WTC11 (cell line): Measurements from ENCODE around the gene CYP19A1. TPM values are rescaled to one million over a fixed set of nuclear protein-coding genes. Genes with fewer than 3 reads are reported as not detected.

ENCODE experiments used
- ATAC-seq: fragments of 200-7000 bp; cut with Tn5 transposase; 2 replicates; pipeline ENCODE4 v1.10.0; 2021; ENCODE audit warnings: mild to moderate bottlenecking, moderate library complexity
- CTCF ChIA-PET: fragments of 300-600 bp; sonication (Branson Sonifier 250); formaldehyde crosslinking; loops from one replicate; lab custom pipeline; 2021; ENCODE audit warnings: antibody characterized with exemption; lab: Charles Lee
- POLR2A ChIA-PET: fragments of 350-600 bp; sonication (Branson Sonifier 250); formaldehyde crosslinking; loops from one replicate; lab custom pipeline; 2021; ENCODE audit warnings: antibody characterized with exemption; lab: Charles Lee
- DNase-seq: peaks from one replicate; pipeline ENCODE4 v3.0.0; 2021; ENCODE audit warnings: low spot score
- H3K27ac Mint-ChIP-seq: 2 replicates; pipeline ENCODE4 v1.8.0; 2021; ENCODE audit warnings: mixed read lengths
- H3K27me3 Mint-ChIP-seq: 2 replicates; pipeline ENCODE4 v1.8.0; 2021; ENCODE audit warnings: low read depth, mild to moderate bottlenecking, moderate library complexity, mixed read lengths
- H3K36me3 Mint-ChIP-seq: 2 replicates; pipeline ENCODE4 v1.8.0; 2021; ENCODE audit warnings: mixed read lengths
- H3K4me1 Mint-ChIP-seq: 2 replicates; pipeline ENCODE4 v1.8.0; 2022; ENCODE audit warnings: mixed read lengths
- H3K4me3 Mint-ChIP-seq: 2 replicates; pipeline ENCODE4 v1.8.0; 2021; ENCODE audit warnings: mild to moderate bottlenecking, moderate library complexity, mixed read lengths
- H3K9me3 Mint-ChIP-seq: 2 replicates; pipeline ENCODE4 v1.8.0; 2021; ENCODE audit warnings: mixed read lengths
- ATF1 ChIP-seq: sonication (generic); formaldehyde crosslinking; IDR thresholded peaks from 2 replicates; pipeline ENCODE4 v1.8.1; 2023; ENCODE audit warnings: mild to moderate bottlenecking, moderate library complexity, missing genetic modification reagents
- CBFB ChIP-seq: sonication (generic); formaldehyde crosslinking; IDR thresholded peaks from 2 replicates; pipeline ENCODE4 v1.8.1; 2022; ENCODE audit warnings: mild to moderate bottlenecking, low read depth, missing genetic modification reagents
- CREB1 ChIP-seq: sonication (generic); formaldehyde crosslinking; IDR thresholded peaks from 2 replicates; pipeline ENCODE4 v1.8.0; 2023; ENCODE audit warnings: mild to moderate bottlenecking, missing genetic modification reagents
- CREM ChIP-seq: sonication (generic); formaldehyde crosslinking; IDR thresholded peaks from 2 replicates; pipeline ENCODE4 v1.8.1; 2022; ENCODE audit warnings: mild to moderate bottlenecking, missing genetic modification reagents, moderate library complexity
- NFE2L1 ChIP-seq: sonication (generic); formaldehyde crosslinking; IDR thresholded peaks from 2 replicates; pipeline ENCODE4 v1.8.1; 2023; ENCODE audit warnings: missing genetic modification reagents
- NFYB ChIP-seq: sonication (generic); formaldehyde crosslinking; conservative IDR thresholded peaks from 2 replicates; pipeline ENCODE4 v1.8.0; 2022; ENCODE audit warnings: low read depth, missing genetic modification reagents
- NR1H2 ChIP-seq: sonication (generic); formaldehyde crosslinking; IDR thresholded peaks from 2 replicates; pipeline ENCODE4 v1.9.0; 2021; ENCODE audit warnings: mild to moderate bottlenecking, moderate library complexity, missing genetic modification reagents
- OVOL2 ChIP-seq: fragments of 250-450 bp; sonication (Bioruptor Pico); IDR thresholded peaks from 2 replicates; pipeline ENCODE4 v1.9.0; 2021; ENCODE audit warnings: mild to moderate bottlenecking, borderline replicate concordance
- PREB ChIP-seq: sonication (generic); formaldehyde crosslinking; IDR thresholded peaks from 2 replicates; pipeline ENCODE4 v1.8.1; 2022; ENCODE audit warnings: mild to moderate bottlenecking, missing genetic modification reagents, moderate library complexity, borderline replicate concordance
- PRRX2 ChIP-seq: fragments of 250-450 bp; sonication (Bioruptor Pico); IDR thresholded peaks from 2 replicates; pipeline ENCODE4 v1.8.0; 2021; ENCODE audit warnings: mild to moderate bottlenecking
- RORB ChIP-seq: fragments of 250-450 bp; sonication (Bioruptor Pico); IDR thresholded peaks from 2 replicates; pipeline ENCODE4 v1.9.0; 2021; ENCODE audit warnings: mild to moderate bottlenecking
- SMAD3 ChIP-seq: sonication (generic); formaldehyde crosslinking; IDR thresholded peaks from 2 replicates; pipeline ENCODE4 v1.8.0; 2022; ENCODE audit warnings: missing genetic modification reagents, mild to moderate bottlenecking, borderline replicate concordance
- SP1 ChIP-seq: sonication (generic); formaldehyde crosslinking; conservative IDR thresholded peaks from 2 replicates; pipeline ENCODE4 v1.8.1; 2022; ENCODE audit warnings: missing genetic modification reagents
- TEAD1 ChIP-seq: sonication (generic); formaldehyde crosslinking; IDR thresholded peaks from 2 replicates; pipeline ENCODE4 v1.8.0; 2022; ENCODE audit warnings: mild to moderate bottlenecking, missing genetic modification reagents
- ZNF121 ChIP-seq: sonication (generic); formaldehyde crosslinking; IDR thresholded peaks from 2 replicates; pipeline ENCODE4 v1.8.0; 2023; ENCODE audit warnings: missing genetic modification reagents
- ZNF425 ChIP-seq: fragments of 250-450 bp; sonication (Bioruptor Pico); conservative IDR thresholded peaks from 2 replicates; pipeline ENCODE4 v1.9.0; 2021; ENCODE audit warnings: mild to moderate bottlenecking
- ZNF512 ChIP-seq: sonication (generic); formaldehyde crosslinking; IDR thresholded peaks from 2 replicates; pipeline ENCODE4 v1.8.1; 2022; ENCODE audit warnings: missing genetic modification reagents, borderline replicate concordance
- ZNF671 ChIP-seq: fragments of 250-450 bp; sonication (Bioruptor Pico); IDR thresholded peaks from 2 replicates; pipeline ENCODE4 v1.8.0; 2021; ENCODE audit warnings: mild to moderate bottlenecking
- total RNA-seq: library from RNA; stranded (reverse); gene quantifications from 3 replicates; pipeline ENCODE4 v1.2.3, GENCODE V29; 2021
- TF ChIP-seq, protein P1 (sequence below): sonication (generic); formaldehyde crosslinking; IDR thresholded peaks from 2 replicates; pipeline ENCODE4 v1.8.0; 2023; ENCODE audit warnings: missing genetic modification reagents
- TF ChIP-seq, protein P2 (sequence below): sonication (generic); formaldehyde crosslinking; IDR thresholded peaks from 2 replicates; pipeline ENCODE4 v1.8.1; 2022; ENCODE audit warnings: low read depth, missing genetic modification reagents, borderline replicate concordance
- TF ChIP-seq, protein P3 (sequence below): sonication (generic); formaldehyde crosslinking; IDR thresholded peaks from 2 replicates; pipeline ENCODE4 v1.8.0; 2023; ENCODE audit warnings: mild to moderate bottlenecking, missing genetic modification reagents
- TF ChIP-seq, protein P4 (sequence below): sonication (generic); formaldehyde crosslinking; conservative IDR thresholded peaks from 2 replicates; pipeline ENCODE4 v1.8.1; 2023; ENCODE audit warnings: mild to moderate bottlenecking, low read depth, missing genetic modification reagents, moderate library complexity

Gene CYP19A1
- total RNA-seq, 1 experiment from 2014 or later = not detected

GRCh38 chr15:51375966-51376640 lies 37.7 kb upstream of the CYP19A1 start:
- TF ChIP-seq, protein P1, sequence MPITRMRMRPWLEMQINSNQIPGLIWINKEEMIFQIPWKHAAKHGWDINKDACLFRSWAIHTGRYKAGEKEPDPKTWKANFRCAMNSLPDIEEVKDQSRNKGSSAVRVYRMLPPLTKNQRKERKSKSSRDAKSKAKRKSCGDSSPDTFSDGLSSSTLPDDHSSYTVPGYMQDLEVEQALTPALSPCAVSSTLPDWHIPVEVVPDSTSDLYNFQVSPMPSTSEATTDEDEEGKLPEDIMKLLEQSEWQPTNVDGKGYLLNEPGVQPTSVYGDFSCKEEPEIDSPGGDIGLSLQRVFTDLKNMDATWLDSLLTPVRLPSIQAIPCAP (CRISPR knock-in tag) = no peak
- TF ChIP-seq OVOL2 = no peak
- DNase-seq = no peak
- Mint-ChIP-seq H3K4me1 (no peaks in the 10 kb centered on the region), H3K27ac (no peak overlapping the region), H3K27me3 (no peaks in the 10 kb centered on the region), H3K36me3 (no peaks in the 10 kb centered on the region), H3K9me3 (no peaks in the 10 kb centered on the region), H3K4me3 (no peak overlapping the region)
- ChIA-PET CTCF (interaction anchor here (1.0 to 2.8 kb wide), 4 partner anchors 89 to 213 kb away, joined by 3 to 11 read pairs (median 4); no protein-coding TSS in a partner anchor), POLR2A (no interaction called here)
- no peak for ATAC-seq

GRCh38 chr15:51374131-51374530 lies 35.7 kb upstream of the CYP19A1 start:
- no peaks in the 10 kb centered on the region for H3K36me3 Mint-ChIP-seq
- no peak for TF ChIP-seq PREB
- TF ChIP-seq SMAD3 (CRISPR knock-in tag) = no peak
- no peak for TF ChIP-seq ZNF671 (CRISPR knock-in tag)
- no peak for TF ChIP-seq NFE2L1 (CRISPR knock-in tag)
- TF ChIP-seq, protein P2, sequence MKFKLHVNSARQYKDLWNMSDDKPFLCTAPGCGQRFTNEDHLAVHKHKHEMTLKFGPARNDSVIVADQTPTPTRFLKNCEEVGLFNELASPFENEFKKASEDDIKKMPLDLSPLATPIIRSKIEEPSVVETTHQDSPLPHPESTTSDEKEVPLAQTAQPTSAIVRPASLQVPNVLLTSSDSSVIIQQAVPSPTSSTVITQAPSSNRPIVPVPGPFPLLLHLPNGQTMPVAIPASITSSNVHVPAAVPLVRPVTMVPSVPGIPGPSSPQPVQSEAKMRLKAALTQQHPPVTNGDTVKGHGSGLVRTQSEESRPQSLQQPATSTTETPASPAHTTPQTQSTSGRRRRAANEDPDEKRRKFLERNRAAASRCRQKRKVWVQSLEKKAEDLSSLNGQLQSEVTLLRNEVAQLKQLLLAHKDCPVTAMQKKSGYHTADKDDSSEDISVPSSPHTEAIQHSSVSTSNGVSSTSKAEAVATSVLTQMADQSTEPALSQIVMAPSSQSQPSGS = no peak
- TF ChIP-seq, protein P3, sequence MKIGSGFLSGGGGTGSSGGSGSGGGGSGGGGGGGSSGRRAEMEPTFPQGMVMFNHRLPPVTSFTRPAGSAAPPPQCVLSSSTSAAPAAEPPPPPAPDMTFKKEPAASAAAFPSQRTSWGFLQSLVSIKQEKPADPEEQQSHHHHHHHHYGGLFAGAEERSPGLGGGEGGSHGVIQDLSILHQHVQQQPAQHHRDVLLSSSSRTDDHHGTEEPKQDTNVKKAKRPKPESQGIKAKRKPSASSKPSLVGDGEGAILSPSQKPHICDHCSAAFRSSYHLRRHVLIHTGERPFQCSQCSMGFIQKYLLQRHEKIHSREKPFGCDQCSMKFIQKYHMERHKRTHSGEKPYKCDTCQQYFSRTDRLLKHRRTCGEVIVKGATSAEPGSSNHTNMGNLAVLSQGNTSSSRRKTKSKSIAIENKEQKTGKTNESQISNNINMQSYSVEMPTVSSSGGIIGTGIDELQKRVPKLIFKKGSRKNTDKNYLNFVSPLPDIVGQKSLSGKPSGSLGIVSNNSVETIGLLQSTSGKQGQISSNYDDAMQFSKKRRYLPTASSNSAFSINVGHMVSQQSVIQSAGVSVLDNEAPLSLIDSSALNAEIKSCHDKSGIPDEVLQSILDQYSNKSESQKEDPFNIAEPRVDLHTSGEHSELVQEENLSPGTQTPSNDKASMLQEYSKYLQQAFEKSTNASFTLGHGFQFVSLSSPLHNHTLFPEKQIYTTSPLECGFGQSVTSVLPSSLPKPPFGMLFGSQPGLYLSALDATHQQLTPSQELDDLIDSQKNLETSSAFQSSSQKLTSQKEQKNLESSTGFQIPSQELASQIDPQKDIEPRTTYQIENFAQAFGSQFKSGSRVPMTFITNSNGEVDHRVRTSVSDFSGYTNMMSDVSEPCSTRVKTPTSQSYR = no peak
- TF ChIP-seq ZNF425 (CRISPR knock-in tag) = no peak
- TF ChIP-seq CREM (CRISPR knock-in tag) = no peak
- no peak for TF ChIP-seq ZNF121 (CRISPR knock-in tag)
- no peak for TF ChIP-seq RORB
- TF ChIP-seq ATF1 = no peak
- no peak for TF ChIP-seq ZNF512 (CRISPR knock-in tag)
- TF ChIP-seq NFYB (CRISPR knock-in tag) = no peak
- TF ChIP-seq NR1H2 (CRISPR knock-in tag) = no peak
- no peak for TF ChIP-seq CREB1 (CRISPR knock-in tag)
- TF ChIP-seq, protein P4, sequence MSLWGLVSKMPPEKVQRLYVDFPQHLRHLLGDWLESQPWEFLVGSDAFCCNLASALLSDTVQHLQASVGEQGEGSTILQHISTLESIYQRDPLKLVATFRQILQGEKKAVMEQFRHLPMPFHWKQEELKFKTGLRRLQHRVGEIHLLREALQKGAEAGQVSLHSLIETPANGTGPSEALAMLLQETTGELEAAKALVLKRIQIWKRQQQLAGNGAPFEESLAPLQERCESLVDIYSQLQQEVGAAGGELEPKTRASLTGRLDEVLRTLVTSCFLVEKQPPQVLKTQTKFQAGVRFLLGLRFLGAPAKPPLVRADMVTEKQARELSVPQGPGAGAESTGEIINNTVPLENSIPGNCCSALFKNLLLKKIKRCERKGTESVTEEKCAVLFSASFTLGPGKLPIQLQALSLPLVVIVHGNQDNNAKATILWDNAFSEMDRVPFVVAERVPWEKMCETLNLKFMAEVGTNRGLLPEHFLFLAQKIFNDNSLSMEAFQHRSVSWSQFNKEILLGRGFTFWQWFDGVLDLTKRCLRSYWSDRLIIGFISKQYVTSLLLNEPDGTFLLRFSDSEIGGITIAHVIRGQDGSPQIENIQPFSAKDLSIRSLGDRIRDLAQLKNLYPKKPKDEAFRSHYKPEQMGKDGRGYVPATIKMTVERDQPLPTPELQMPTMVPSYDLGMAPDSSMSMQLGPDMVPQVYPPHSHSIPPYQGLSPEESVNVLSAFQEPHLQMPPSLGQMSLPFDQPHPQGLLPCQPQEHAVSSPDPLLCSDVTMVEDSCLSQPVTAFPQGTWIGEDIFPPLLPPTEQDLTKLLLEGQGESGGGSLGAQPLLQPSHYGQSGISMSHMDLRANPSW (CRISPR knock-in tag) = no peak
- TF ChIP-seq TEAD1 (CRISPR knock-in tag) = no peak
- TF ChIP-seq PRRX2 (CRISPR knock-in tag) = no peak
- no peak for TF ChIP-seq SP1 (CRISPR knock-in tag)
- no peak for TF ChIP-seq CBFB (CRISPR knock-in tag)
- peaks cover 2% of the 10 kb centered on the region; the same call in 1 of the 2 replicates for H3K4me1 Mint-ChIP-seq
- POLR2A ChIA-PET = no interaction called here
- no peaks in the 10 kb centered on the region for H3K9me3 Mint-ChIP-seq
- ATAC-seq (no peak), DNase-seq (no peak)
- no peaks in the 10 kb centered on the region for H3K27me3 Mint-ChIP-seq
- CTCF ChIA-PET = interaction anchor here (1.9 kb wide), 1 partner anchor 28 kb away, joined by 5 read pairs; no protein-coding TSS in a partner anchor
- no peak overlapping the region for H3K4me3 Mint-ChIP-seq
- no peak overlapping the region for H3K27ac Mint-ChIP-seq
